PC-9 (cell line): Measurements from ENCODE around the gene TMEM82. TPM values are rescaled to one million over a fixed set of nuclear protein-coding genes. Genes with fewer than 3 reads are reported as not detected.

Source experiments
- BruUV-seq: library from RNA; stranded (reverse); fragments of 400-500 nt; replicated peaks from 2 replicates; lab custom pipeline; 2021; lab: Mats Ljungman, UMichigan
- CTCF ChIA-PET: fragments of 300-600 bp; sonication (Branson Sonifier 250); formaldehyde crosslinking; loops from one replicate; lab custom pipeline; 2022; ENCODE audit warnings: antibody characterized with exemption; lab: Charles Lee
- POLR2A ChIA-PET: fragments of 300-600 bp; sonication (Branson Sonifier 250); formaldehyde crosslinking; loops from one replicate; lab custom pipeline; 2022; ENCODE audit warnings: antibody characterized with exemption; ENCODE audit not compliant: unreplicated experiment; lab: Charles Lee
- DNase-seq, 2 experiments: peaks; one replicate each; pipeline versions ENCODE4 v3.0.0 to v3.0.0-alpha.2; 2015 to 2022; ENCODE audit warnings: mixed read lengths in 1 of 2
- H2AFZ ChIP-seq: fragments of 200-600 bp; sonication (generic); 2 replicates; pipeline ENCODE4 v1.8.1; 2017; ENCODE audit warnings: antibody characterized with exemption
- H3F3A ChIP-seq: fragments of 200-600 bp; sonication (generic); 2 replicates; pipeline ENCODE4 v1.8.1; 2017; ENCODE audit warnings: antibody characterized with exemption, mild to moderate bottlenecking, low read depth; ENCODE audit not compliant: insufficient read depth
- H3K27ac ChIP-seq: fragments of 200-600 bp; sonication (generic); 2 replicates; pipeline ENCODE4 v1.6.1; 2016; ENCODE audit warnings: mixed run types
- H3K27me3 ChIP-seq: fragments of 200-600 bp; sonication (generic); 2 replicates; pipeline ENCODE4 v1.6.1; 2016; ENCODE audit warnings: low read depth, mixed run types; ENCODE audit not compliant: insufficient read depth
- H3K36me3 ChIP-seq: fragments of 200-600 bp; sonication (generic); 2 replicates; pipeline ENCODE4 v1.6.1; 2016; ENCODE audit warnings: low read depth, mixed run types
- H3K4me1 ChIP-seq: fragments of 200-600 bp; sonication (generic); replicated peaks from 2 replicates; pipeline ENCODE4 v1.6.1; 2016; ENCODE audit warnings: mixed run types; ENCODE audit not compliant: insufficient read depth
- H3K4me2 ChIP-seq: fragments of 200-600 bp; sonication (generic); 2 replicates; pipeline ENCODE4 v1.6.1; 2017; ENCODE audit warnings: mixed run types
- H3K4me3 ChIP-seq: fragments of 200-600 bp; sonication (generic); 2 replicates; pipeline ENCODE4 v1.6.1; 2016; ENCODE audit warnings: mixed run types
- H3K79me2 ChIP-seq: fragments of 200-600 bp; sonication (generic); 2 replicates; pipeline ENCODE4 v1.6.1; 2017; ENCODE audit warnings: low read depth, mixed run types
- H3K9me2 ChIP-seq: fragments of 200-600 bp; sonication (generic); 2 replicates; pipeline ENCODE4 v1.8.1; 2017; ENCODE audit warnings: mild to moderate bottlenecking; ENCODE audit not compliant: insufficient read depth
- H3K9me3 ChIP-seq: fragments of 200-600 bp; sonication (generic); 2 replicates; pipeline ENCODE4 v1.8.1; 2016; ENCODE audit warnings: low read depth; ENCODE audit not compliant: insufficient read depth
- H4K20me1 ChIP-seq: fragments of 200-600 bp; sonication (generic); 2 replicates; pipeline ENCODE4 v1.8.1; 2017; ENCODE audit not compliant: insufficient read depth
- CTCF ChIP-seq: fragments of 200-600 bp; sonication (generic); conservative IDR thresholded peaks from 2 replicates; pipeline ENCODE4 v1.6.1; 2017; ENCODE audit warnings: mixed run types, antibody characterized with exemption, mild to moderate bottlenecking, moderate library complexity
- EZH2 ChIP-seq: fragments of 200-600 bp; sonication (generic); IDR thresholded peaks from 2 replicates; pipeline ENCODE4 v1.8.0; 2017; ENCODE audit warnings: antibody characterized with exemption, low read depth
- intact Hi-C: fragments of 100-400 bp; cut with micrococcal nuclease; formaldehyde crosslinking; loops from one replicate; pipeline ENCODE4 v1.10.0; 2022; ENCODE audit not compliant: unreplicated experiment
- total RNA-seq: library from RNA; stranded (reverse); gene quantifications from 2 replicates; pipeline ENCODE4 v1.2.3, GENCODE V29; 2021

TMEM82 gene
- total RNA-seq, 1 experiment from 2014 or later, result not detected

- Histone ChIP-seq H3K4me2 (no peak overlapping the region), H3K27me3 (no peaks in the 10 kb centered on the region), H3K9me2 (no peaks in the 10 kb centered on the region), H4K20me1 (no peaks in the 10 kb centered on the region), H3F3A (no peaks in the 10 kb centered on the region), H3K4me3 (no peak overlapping the region), H3K27ac (no peak overlapping the region), H3K9me3 (no peaks in the 10 kb centered on the region), H3K4me1 (no peaks in the 10 kb centered on the region), H2AFZ (no peak overlapping the region), H3K79me2 (no peaks in the 10 kb centered on the region), H3K36me3 (no peaks in the 10 kb centered on the region)
- POLR2A ChIA-PET, result no interaction called here
- TF ChIP-seq EZH2, result no peak
- no peak for TF ChIP-seq CTCF
- CTCF ChIA-PET, result interaction anchor here (0.6 kb wide), 1 partner anchor 137 kb away, joined by 8 read pairs; no protein-coding TSS in a partner anchor
- intact Hi-C loops, result no loop called here
- no TSS peak for BruUV-seq
- DNase-seq, result no peak
Observed at GRCh38 chr1:15739259-15739658, 3.0 kb upstream of the TMEM82 start.

- CTCF ChIA-PET, result no interaction called here
Observed at GRCh38 chr1:15739745-15740144, 2.6 kb upstream of the TMEM82 start.

More at GRCh38 chr1:15739745-15740144, 2.6 kb upstream of the TMEM82 start:
- no peak for DNase-seq
- TF ChIP-seq CTCF (0 out of 2 replicates have a peak, but pooled peaks have one; percentile 13), EZH2 (no peak)
- no peak overlapping the region for H3K27ac ChIP-seq
- H3K4me3 ChIP-seq, result no peak overlapping the region
- H3K4me2 ChIP-seq, result no peak overlapping the region
- POLR2A ChIA-PET, result interaction anchor here (0.7 kb wide), 1 partner anchor 61 kb away, joined by 3 read pairs; no protein-coding TSS in a partner anchor
- no peaks in the 10 kb centered on the region for H3K79me2 ChIP-seq
- H3F3A ChIP-seq, result no peaks in the 10 kb centered on the region
- intact Hi-C loops, result loop anchor here (2.0 to 5.0 kb wide), 3 partner anchors 142 to 467 kb away; no protein-coding TSS in a partner anchor
- no peaks in the 10 kb centered on the region for H3K27me3 ChIP-seq
- H4K20me1 ChIP-seq, result no peaks in the 10 kb centered on the region
- no TSS peak for BruUV-seq
- H3K9me2 ChIP-seq, result no peaks in the 10 kb centered on the region
- H2AFZ ChIP-seq, result no peak overlapping the region
- no peaks in the 10 kb centered on the region for H3K4me1 ChIP-seq
- no peaks in the 10 kb centered on the region for H3K36me3 ChIP-seq
- no peaks in the 10 kb centered on the region for H3K9me3 ChIP-seq
